ENCODE measurements around the gene GHRHR. TPM values are rescaled to one million over a fixed set of nuclear protein-coding genes. Genes with fewer than 3 reads are reported as not detected.

GHRHR gene
- total RNA-seq, 2 donors from 2014 or later = 1.2 TPM; not detected in 1

- DNase-seq (ENCODE audit: low spot score) = no peak
- intact Hi-C loops (cut with DNase I) = no loop called here
Observed at GRCh38 chr7:30950197-30950596, 13.6 kb upstream of the GHRHR start.

DNA sequence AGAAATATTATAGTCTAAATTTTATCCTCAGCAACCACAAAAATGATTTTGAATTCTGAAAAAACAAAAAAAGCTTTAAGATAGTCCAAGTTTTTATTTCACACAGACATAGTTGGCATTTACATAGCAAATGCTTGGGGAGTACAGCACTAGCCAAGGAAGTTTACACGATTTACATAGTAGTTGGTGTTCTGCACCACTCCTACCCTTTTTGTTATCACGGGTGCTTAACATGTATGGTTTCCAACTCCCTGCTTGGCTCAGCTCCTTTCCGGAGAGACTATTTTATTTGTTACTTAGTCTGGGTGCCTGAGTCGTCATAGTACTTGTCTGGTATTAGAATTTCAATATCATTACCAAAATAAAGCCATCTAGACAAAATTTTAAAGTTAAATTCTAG is 8.8 kb upstream of the GHRHR start:
- intact Hi-C loops (cut with DNase I) = no loop called here
- DNase-seq (ENCODE audit: low spot score) = no peak

- DNase-seq (ENCODE audit: low spot score) = no peak
- intact Hi-C loops (cut with DNase I) = no loop called here
Observed at GRCh38 chr7:30956704-30957103, 7.0 kb upstream of the GHRHR start.

- intact Hi-C loops (cut with DNase I) = no loop called here
- no peak for DNase-seq (ENCODE audit: low spot score)
Observed at GRCh38 chr7:30965372-30965771, 1.6 kb downstream of the GHRHR start.

DNA sequence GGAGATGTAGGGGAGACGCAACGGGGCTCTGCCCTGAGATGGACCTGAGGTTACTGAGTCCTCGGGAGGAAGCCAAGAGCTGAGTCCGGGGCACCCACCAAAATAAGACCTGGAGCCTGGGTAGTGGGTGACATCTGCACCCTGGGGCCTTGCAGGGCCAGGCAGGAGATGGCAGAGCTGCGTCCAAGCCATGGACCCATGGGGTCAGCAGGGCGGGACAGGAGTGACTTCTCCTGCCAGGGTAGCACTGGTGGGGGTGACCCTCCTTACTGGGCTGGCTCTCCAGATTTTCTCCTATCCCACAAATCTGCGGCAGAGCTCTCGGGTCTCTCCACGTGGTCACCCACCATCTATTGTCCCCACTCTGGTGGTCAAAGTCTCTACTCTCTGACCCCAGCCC is 2.1 kb downstream of the GHRHR start:
- intact Hi-C loops (cut with DNase I) = no loop called here
- no peak for DNase-seq (ENCODE audit: low spot score)

GRCh38 chr7:30968294-30968693 is 4.5 kb downstream of the GHRHR start:
- no peak for DNase-seq (ENCODE audit: low spot score)
- intact Hi-C loops (cut with DNase I) = no loop called here

DNA sequence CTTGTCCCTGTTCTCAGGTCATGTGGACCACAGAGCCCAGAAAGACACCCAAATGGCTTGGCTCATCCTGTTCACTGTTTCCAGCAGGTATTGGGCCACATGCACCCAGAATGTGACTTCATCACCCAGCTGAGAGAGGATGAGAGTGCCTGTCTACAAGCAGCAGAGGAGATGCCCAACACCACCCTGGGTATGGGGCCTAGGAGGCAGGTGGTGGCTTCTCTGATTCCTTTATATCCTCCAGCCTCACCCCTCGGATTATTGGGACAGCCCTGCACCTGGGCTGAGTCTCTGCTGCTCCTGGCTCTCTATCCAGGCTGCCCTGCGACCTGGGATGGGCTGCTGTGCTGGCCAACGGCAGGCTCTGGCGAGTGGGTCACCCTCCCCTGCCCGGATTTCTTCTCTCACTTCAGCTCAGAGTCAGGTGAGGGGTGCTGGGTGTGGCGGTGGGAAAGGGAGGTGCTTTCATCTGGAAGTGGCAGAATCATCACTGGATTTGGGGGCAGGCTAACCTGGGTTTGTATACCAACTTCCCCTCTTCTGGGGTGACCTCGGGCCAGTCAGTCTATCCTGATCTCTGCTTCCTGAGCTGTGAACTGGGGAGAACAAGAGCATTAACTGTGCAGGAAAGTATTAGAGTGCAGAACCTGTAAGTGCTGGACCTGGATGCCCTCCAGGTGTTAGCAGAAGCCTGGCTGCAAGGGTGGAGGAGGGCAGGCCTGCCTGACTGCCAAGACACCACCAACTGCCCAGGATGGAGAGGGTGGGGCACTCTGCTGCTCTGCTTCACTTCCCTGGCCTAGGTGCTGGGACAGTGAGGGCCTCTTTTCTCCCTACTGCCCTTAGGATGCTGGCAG is 5.2 kb downstream of the GHRHR start:
- intact Hi-C loops (cut with DNase I) = no loop called here
- peak; percentile 48 for DNase-seq (ENCODE audit: low spot score)

GRCh38 chr7:30969604-30969970 is 5.8 kb downstream of the GHRHR start:
- DNase-seq (ENCODE audit: low spot score) = peak; percentile 48
- intact Hi-C loops (cut with DNase I) = no loop called here

DNA sequence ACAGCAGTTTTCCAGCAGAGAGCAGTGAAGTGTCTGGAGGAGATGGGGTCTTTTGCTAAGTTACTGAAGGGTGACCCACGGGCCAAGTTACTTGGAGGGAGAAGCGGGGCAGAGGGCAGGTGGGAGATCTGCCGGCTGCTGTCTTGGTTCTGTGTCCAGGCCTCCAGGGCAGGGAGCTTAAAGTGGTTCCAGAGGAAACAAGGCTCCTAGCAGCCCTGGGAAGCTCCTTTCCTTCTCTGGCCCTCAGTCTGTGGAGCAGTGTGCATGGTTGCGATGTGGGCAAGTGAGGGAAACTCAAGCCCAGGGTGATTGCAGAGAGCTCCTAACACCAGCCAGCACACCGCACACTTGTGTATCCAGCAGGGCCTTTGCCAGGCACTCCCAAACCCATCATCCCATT is 6.3 kb downstream of the GHRHR start:
- peak; percentile 24 for DNase-seq (ENCODE audit: low spot score)
- intact Hi-C loops (cut with DNase I) = loop anchor here in 1 of 2 donors (10.0 kb wide), 1 partner anchor 165 kb away; no protein-coding TSS in a partner anchor

GRCh38 chr7:30970594-30971094 is 6.9 kb downstream of the GHRHR start:
- intact Hi-C loops (cut with DNase I) = loop anchor here in 1 of 2 donors (10.0 kb wide), 1 partner anchor 166 kb away; no protein-coding TSS in a partner anchor

DNA sequence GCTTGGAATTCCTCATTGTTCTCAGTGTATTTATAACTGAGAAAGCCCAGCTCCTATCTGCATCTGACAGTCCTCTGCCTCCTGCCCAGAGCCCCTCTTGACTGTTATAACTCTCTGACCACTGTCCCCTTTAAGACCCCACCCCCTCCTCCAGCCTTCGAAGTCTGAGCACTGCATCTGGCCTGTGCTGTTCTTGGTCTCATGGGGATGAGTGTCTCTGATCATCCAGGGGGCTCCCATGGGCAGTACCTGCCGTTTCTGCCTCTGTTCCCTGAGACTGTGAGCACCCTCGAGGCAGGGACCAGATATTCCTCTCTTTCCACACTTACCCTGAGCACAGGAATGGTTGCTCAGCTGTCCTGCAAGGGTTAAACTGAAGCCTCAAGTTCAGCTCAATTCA is 7.7 kb downstream of the GHRHR start:
- peak; percentile 32 for DNase-seq (ENCODE audit: low spot score)
- intact Hi-C loops (cut with DNase I) = loop anchor here in 1 of 2 donors (10.0 kb wide), 1 partner anchor 167 kb away; no protein-coding TSS in a partner anchor

More at GRCh38 chr7:30970594-30971094, 6.9 kb downstream of the GHRHR start:
- peak; percentile 35 for DNase-seq (ENCODE audit: low spot score)

- intact Hi-C loops (cut with DNase I) = loop anchor here in 1 of 2 donors (10.0 kb wide), 1 partner anchor 167 kb away; no protein-coding TSS in a partner anchor
- peak; percentile 51 for DNase-seq (ENCODE audit: low spot score)
Observed at GRCh38 chr7:30971840-30972563, 8.2 kb downstream of the GHRHR start.

- intact Hi-C loops (cut with DNase I) = loop anchor here in 1 of 2 donors (10.0 kb wide), 1 partner anchor 168 kb away; no protein-coding TSS in a partner anchor
- DNase-seq (ENCODE audit: low spot score) = no peak
Observed at GRCh38 chr7:30973292-30973691, 9.5 kb downstream of the GHRHR start.

- peak; percentile 65 for DNase-seq (ENCODE audit: low spot score)
- intact Hi-C loops (cut with DNase I) = loop anchor here (2.0 to 10.0 kb wide), 2 partner anchors 169 to 173 kb away; no protein-coding TSS in a partner anchor
Observed at GRCh38 chr7:30973791-30974604, 10.2 kb downstream of the GHRHR start.

- DNase-seq (ENCODE audit: low spot score) = peak; percentile 85
- intact Hi-C loops (cut with DNase I) = loop anchor here (2.0 to 10.0 kb wide), 2 partner anchors 170 to 174 kb away; no protein-coding TSS in a partner anchor
Observed at GRCh38 chr7:30974605-30975255, 11.0 kb downstream of the GHRHR start.

GRCh38 chr7:30975256-30975899 is 11.6 kb downstream of the GHRHR start:
- peak; percentile 44 for DNase-seq (ENCODE audit: low spot score)
- intact Hi-C loops (cut with DNase I) = loop anchor here (2.0 to 10.0 kb wide), 2 partner anchors 171 to 175 kb away; no protein-coding TSS in a partner anchor

- DNase-seq (ENCODE audit: low spot score) = no peak
- intact Hi-C loops (cut with DNase I) = loop anchor here in 1 of 2 donors (10.0 kb wide), 1 partner anchor 172 kb away; no protein-coding TSS in a partner anchor
Observed at GRCh38 chr7:30976381-30976780, 12.6 kb downstream of the GHRHR start.

- intact Hi-C loops (cut with DNase I) = loop anchor here in 1 of 2 donors (10.0 kb wide), 1 partner anchor 172 kb away; no protein-coding TSS in a partner anchor
- no peak for DNase-seq (ENCODE audit: low spot score)
Observed at GRCh38 chr7:30977222-30977621, 13.5 kb downstream of the GHRHR start.
